Fibroblast of the conjunctiva (primary cell): ENCODE data around the gene ASB11.
A peak's percentile ranks its signal among the peaks of the same experiment; 100 is the strongest.
"Not testable (repeated sequence)": the region's sequence is repeated elsewhere in the genome, so short reads cannot be mapped to it uniquely, and the experiment has no call there.

Experiments used
- DNase-seq: peaks from one replicate; pipeline ENCODE4 v3.0.0-alpha.2; 2010; ENCODE audit warnings: low read depth

The ASB11 gene

GRCh38 chrX:15305899-15306298, 9.5 kb downstream of the ASB11 start:
- not testable (repeated sequence) for DNase-seq

GRCh38 chrX:15301924-15302323, 13.5 kb downstream of the ASB11 start:
- DNase-seq, result no peak

- DNase-seq, result peak; percentile 1
Measured at GRCh38 chrX:15299941-15300851, 15.2 kb downstream of the ASB11 start.

GRCh38 chrX:15298780-15299179, 16.7 kb downstream of the ASB11 start:
- no peak for DNase-seq

- no peak for DNase-seq
Measured at GRCh38 chrX:15298201-15298600, 17.2 kb downstream of the ASB11 start.

- DNase-seq, result no peak
Measured at GRCh38 chrX:15293451-15293850, 22.0 kb downstream of the ASB11 start.

- DNase-seq, result no peak
Measured at GRCh38 chrX:15292861-15293260, 22.6 kb downstream of the ASB11 start.

GRCh38 chrX:15277604-15278003, 37.8 kb downstream of the ASB11 start:
- DNase-seq, result no peak

- no peak for DNase-seq
Measured at GRCh38 chrX:15274946-15275345, 40.5 kb downstream of the ASB11 start.

GRCh38 chrX:15273275-15273674, 42.2 kb downstream of the ASB11 start:
- not testable (repeated sequence) for DNase-seq

- no peak for DNase-seq
Measured at GRCh38 chrX:15271757-15272156, 43.7 kb downstream of the ASB11 start.

- DNase-seq, result peak; percentile 72
Measured at GRCh38 chrX:15269618-15270521, 45.6 kb downstream of the ASB11 start, which contains the start of gene ASB9. Gene ASB9 (minus strand): TSS chrX:15270083. CDS start chrX:15269874, 209 bp downstream.

- no peak for DNase-seq
Measured at GRCh38 chrX:15269120-15269519, 46.3 kb downstream of the ASB11 start.

- DNase-seq, result no peak
Measured at GRCh38 chrX:15254852-15255251, 60.6 kb downstream of the ASB11 start.

- DNase-seq, result no peak
Measured at GRCh38 chrX:15245896-15246295, 69.5 kb downstream of the ASB11 start.

GRCh38 chrX:15244421-15244820, 71.0 kb downstream of the ASB11 start:
- DNase-seq, result no peak

- peak; percentile 47 for DNase-seq
Measured at GRCh38 chrX:15242899-15243555, 72.4 kb downstream of the ASB11 start.

GRCh38 chrX:15241301-15241700, 74.1 kb downstream of the ASB11 start:
- no peak for DNase-seq

- DNase-seq, result no peak
Measured at GRCh38 chrX:15240414-15240813, 75.0 kb downstream of the ASB11 start.

- no peak for DNase-seq
Measured at GRCh38 chrX:15236146-15236545, 79.3 kb downstream of the ASB11 start.

GRCh38 chrX:15235001-15235400, 80.4 kb downstream of the ASB11 start:
- no peak for DNase-seq

GRCh38 chrX:15233416-15234015, 81.9 kb downstream of the ASB11 start:
- DNase-seq, result no peak
